HEK293 (cell line): ENCODE data around the gene SSU72.

ENCODE experiments used
- CTCF ChIA-PET: fragments of 350-600 bp; formaldehyde crosslinking; extraction: SDS; loops from one replicate; lab custom pipeline; 2021; ENCODE audit warnings: antibody characterized with exemption; lab: Yijun Ruan, JAX
- POLR2A ChIA-PET: fragments of 300-600 bp; formaldehyde crosslinking; extraction: SDS; loops from one replicate; lab custom pipeline; 2020; ENCODE audit warnings: antibody characterized with exemption, inconsistent platforms; lab: Yijun Ruan, JAX
- H3K27ac ChIP-seq: fragments of 200-500 bp; sonication (Bioruptor generic); 2 replicates; pipeline ENCODE4 v1.5.1; 2014; ENCODE audit warnings: low read depth, low read length, control low read depth, inconsistent platforms; ENCODE audit errors: extremely low read depth
- H3K36me3 ChIP-seq, 2 experiments: fragments of 200-500 bp in 1 of 2; sonication (Bioruptor generic) in 1 of 2; 1 replicate in 1 of 2; 2 replicates in 1 of 2; pipeline ENCODE4 v1.5.1; 2014 to 2017; ENCODE audit warnings: inconsistent platforms in 2 of 2, low read length in 2 of 2; ENCODE audit not compliant: control insufficient read depth in 2 of 2, insufficient read depth in 1 of 2
- H3K4me1 ChIP-seq: fragments of 200-500 bp; sonication (Bioruptor generic); 2 replicates; pipeline ENCODE4 v1.5.1; 2014; ENCODE audit warnings: mild to moderate bottlenecking, low read length, inconsistent platforms; ENCODE audit not compliant: control insufficient read depth, insufficient read depth
- H3K4me3 ChIP-seq: 2 replicates; pipeline ENCODE4 v1.5.1; 2011; ENCODE audit warnings: low read depth, mild to moderate bottlenecking, control low read depth, low read length, moderate library complexity
- H3K9me3 ChIP-seq: fragments of 200-500 bp; sonication (Bioruptor generic); 2 replicates; pipeline ENCODE4 v1.5.1; 2014; ENCODE audit warnings: low read depth, low read length, inconsistent platforms; ENCODE audit not compliant: control insufficient read depth, insufficient read depth
- BCL11A ChIP-seq: fragments of 450-650 bp; formaldehyde crosslinking; IDR thresholded peaks from 2 replicates; pipeline ENCODE4 v1.5.1; 2016; ENCODE audit warnings: low read depth, missing biosample characterization, missing genetic modification characterization
- GLIS1 ChIP-seq: fragments of 450-650 bp; formaldehyde crosslinking; IDR thresholded peaks from 2 replicates; pipeline ENCODE4 v1.5.1; 2016; ENCODE audit warnings: missing biosample characterization, missing genetic modification characterization
- GLIS2 ChIP-seq: fragments of 450-650 bp; formaldehyde crosslinking; IDR thresholded peaks from 2 replicates; pipeline ENCODE4 v1.5.1; 2016; ENCODE audit warnings: missing biosample characterization, missing genetic modification characterization
- KLF10 ChIP-seq: fragments of 450-650 bp; IDR thresholded peaks from 2 replicates; pipeline ENCODE4 v1.5.1; 2018; ENCODE audit warnings: missing biosample characterization, mild to moderate bottlenecking, missing genetic modification characterization
- PRDM1 ChIP-seq: fragments of 450-650 bp; formaldehyde crosslinking; IDR thresholded peaks from 2 replicates; pipeline ENCODE4; 2016; ENCODE audit warnings: missing biosample characterization, missing genetic modification characterization
- SCRT1 ChIP-seq: fragments of 450-650 bp; formaldehyde crosslinking; IDR thresholded peaks from 2 replicates; pipeline ENCODE4 v1.5.1; 2016; ENCODE audit warnings: missing biosample characterization, missing genetic modification characterization, borderline replicate concordance
- SCRT2 ChIP-seq: fragments of 450-650 bp; formaldehyde crosslinking; IDR thresholded peaks from 2 replicates; pipeline ENCODE4 v1.5.1; 2016; ENCODE audit warnings: missing biosample characterization, missing genetic modification characterization
- ZBTB48 ChIP-seq: fragments of 450-650 bp; formaldehyde crosslinking; IDR thresholded peaks from 2 replicates; pipeline ENCODE4 v1.5.1; 2016; ENCODE audit warnings: missing biosample characterization, missing genetic modification characterization
- ZBTB7A ChIP-seq: fragments of 450-650 bp; formaldehyde crosslinking; IDR thresholded peaks from 2 replicates; pipeline ENCODE4 v1.5.1; 2016; ENCODE audit warnings: low read depth, missing biosample characterization, missing genetic modification characterization
- ZEB2 ChIP-seq: fragments of 450-650 bp; formaldehyde crosslinking; IDR thresholded peaks from 2 replicates; pipeline ENCODE4 v1.5.1; 2016; ENCODE audit warnings: missing biosample characterization, missing genetic modification characterization
- ZIC2 ChIP-seq: fragments of 450-650 bp; formaldehyde crosslinking; IDR thresholded peaks from 2 replicates; pipeline ENCODE4 v1.5.1; 2016; ENCODE audit warnings: missing biosample characterization, missing genetic modification characterization
- ZNF138 ChIP-seq: fragments of 450-650 bp; formaldehyde crosslinking; IDR thresholded peaks from 2 replicates; pipeline ENCODE4 v1.5.1; 2016; ENCODE audit warnings: missing biosample characterization, missing genetic modification characterization, borderline replicate concordance
- ZNF155 ChIP-seq: fragments of 450-650 bp; formaldehyde crosslinking; IDR thresholded peaks from 2 replicates; pipeline ENCODE4 v1.5.1; 2016; ENCODE audit warnings: missing biosample characterization, missing genetic modification characterization
- ZNF223 ChIP-seq: fragments of 450-650 bp; formaldehyde crosslinking; IDR thresholded peaks from 2 replicates; pipeline ENCODE4 v1.5.1; 2016; ENCODE audit warnings: missing biosample characterization, missing genetic modification characterization
- ZNF239 ChIP-seq: fragments of 450-650 bp; formaldehyde crosslinking; IDR thresholded peaks from 2 replicates; pipeline ENCODE4 v1.5.1; 2016; ENCODE audit warnings: missing biosample characterization, missing genetic modification characterization
- ZNF24 ChIP-seq: fragments of 450-650 bp; formaldehyde crosslinking; IDR thresholded peaks from 2 replicates; pipeline ENCODE4 v1.5.1; 2016; ENCODE audit warnings: missing biosample characterization, missing genetic modification characterization
- ZNF335 ChIP-seq: fragments of 450-650 bp; formaldehyde crosslinking; conservative IDR thresholded peaks from 2 replicates; pipeline ENCODE4 v1.5.1; 2016; ENCODE audit warnings: missing biosample characterization, missing genetic modification characterization
- ZNF341 ChIP-seq: fragments of 450-650 bp; formaldehyde crosslinking; IDR thresholded peaks from 2 replicates; pipeline ENCODE4; 2016; ENCODE audit warnings: low read depth, missing biosample characterization, missing genetic modification characterization
- ZNF398 ChIP-seq: fragments of 450-650 bp; formaldehyde crosslinking; IDR thresholded peaks from 2 replicates; pipeline ENCODE4 v1.5.1; 2017; ENCODE audit warnings: missing biosample characterization, missing genetic modification characterization
- ZNF48 ChIP-seq: fragments of 450-650 bp; formaldehyde crosslinking; IDR thresholded peaks from 2 replicates; pipeline ENCODE4 v1.5.1; 2016; ENCODE audit warnings: missing biosample characterization, missing genetic modification characterization
- ZNF529 ChIP-seq: fragments of 450-650 bp; formaldehyde crosslinking; IDR thresholded peaks from 2 replicates; pipeline ENCODE4 v1.5.1; 2017; ENCODE audit warnings: missing genetic modification characterization, missing biosample characterization; ENCODE audit not compliant: insufficient replicate concordance
- ZNF530 ChIP-seq: fragments of 450-650 bp; formaldehyde crosslinking; IDR thresholded peaks from 2 replicates; pipeline ENCODE4 v1.5.1; 2016; ENCODE audit warnings: low read depth, missing biosample characterization, missing genetic modification characterization
- ZNF558 ChIP-seq: fragments of 450-650 bp; formaldehyde crosslinking; IDR thresholded peaks from 2 replicates; pipeline ENCODE4 v1.5.1; 2016; ENCODE audit warnings: missing biosample characterization, missing genetic modification characterization
- ZNF600 ChIP-seq: fragments of 450-650 bp; formaldehyde crosslinking; IDR thresholded peaks from 2 replicates; pipeline ENCODE4 v1.5.1; 2016; ENCODE audit warnings: missing biosample characterization, missing genetic modification characterization
- TF ChIP-seq, protein P1 (sequence below): fragments of 450-650 bp; formaldehyde crosslinking; IDR thresholded peaks from 2 replicates; pipeline ENCODE4 v1.5.1; 2016; ENCODE audit warnings: missing biosample characterization, missing genetic modification characterization, low read depth
- TF ChIP-seq, protein P2 (sequence below): fragments of 450-650 bp; formaldehyde crosslinking; IDR thresholded peaks from 2 replicates; pipeline ENCODE4 v1.5.1; 2016; ENCODE audit warnings: missing biosample characterization, missing genetic modification characterization
- TF ChIP-seq, protein P3 (sequence below): fragments of 450-650 bp; formaldehyde crosslinking; IDR thresholded peaks from 2 replicates; pipeline ENCODE4 v1.5.1; 2016; ENCODE audit warnings: missing biosample characterization, missing genetic modification characterization

The SSU72 gene

DNA sequence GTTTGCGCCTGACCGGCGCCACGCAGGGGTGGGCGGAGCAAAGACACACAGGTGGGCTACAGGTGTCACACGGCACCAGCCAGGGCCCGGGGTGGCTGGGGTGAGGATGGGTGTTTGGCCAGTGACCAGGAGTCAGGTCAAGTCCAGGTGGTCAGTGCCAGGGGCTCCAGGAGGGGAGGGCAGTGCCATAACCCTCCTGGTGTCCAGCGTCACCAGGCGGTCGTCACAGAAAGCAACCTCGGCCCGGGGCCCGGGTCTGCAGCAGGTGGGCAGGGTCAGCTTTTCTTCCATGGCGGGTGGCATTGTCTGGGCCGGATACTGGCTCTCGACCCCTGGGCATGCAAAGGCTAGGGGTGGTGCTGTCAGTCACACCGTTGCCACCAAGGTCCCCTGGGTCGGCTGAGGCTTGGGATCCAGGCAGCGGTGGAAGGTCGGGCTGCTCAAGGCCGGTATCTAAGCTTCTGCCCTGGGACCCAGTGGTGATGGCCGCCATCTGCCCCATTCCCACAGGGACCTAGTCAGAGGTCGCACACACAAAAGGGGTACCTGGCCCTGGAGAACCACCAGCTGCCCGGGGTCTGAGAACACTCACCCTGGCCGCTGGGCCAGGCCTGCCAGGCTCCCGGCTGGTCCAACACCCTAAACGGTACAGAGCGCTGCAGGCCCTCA is 23.5 kb upstream of the SSU72 start:
- CTCF ChIA-PET = interaction anchor here (0.6 to 1.6 kb wide), 4 partner anchors 12 to 181 kb away, joined by 3 to 6 read pairs (median 4); no protein-coding TSS in a partner anchor
- H3K9me3 ChIP-seq = no peaks in the 10 kb centered on the region
- peaks cover 6% of the 10 kb centered on the region; the same call in 1 of the 2 replicates for H3K4me1 ChIP-seq
- POLR2A ChIA-PET = no interaction called here
- TF ChIP-seq, protein P1, sequence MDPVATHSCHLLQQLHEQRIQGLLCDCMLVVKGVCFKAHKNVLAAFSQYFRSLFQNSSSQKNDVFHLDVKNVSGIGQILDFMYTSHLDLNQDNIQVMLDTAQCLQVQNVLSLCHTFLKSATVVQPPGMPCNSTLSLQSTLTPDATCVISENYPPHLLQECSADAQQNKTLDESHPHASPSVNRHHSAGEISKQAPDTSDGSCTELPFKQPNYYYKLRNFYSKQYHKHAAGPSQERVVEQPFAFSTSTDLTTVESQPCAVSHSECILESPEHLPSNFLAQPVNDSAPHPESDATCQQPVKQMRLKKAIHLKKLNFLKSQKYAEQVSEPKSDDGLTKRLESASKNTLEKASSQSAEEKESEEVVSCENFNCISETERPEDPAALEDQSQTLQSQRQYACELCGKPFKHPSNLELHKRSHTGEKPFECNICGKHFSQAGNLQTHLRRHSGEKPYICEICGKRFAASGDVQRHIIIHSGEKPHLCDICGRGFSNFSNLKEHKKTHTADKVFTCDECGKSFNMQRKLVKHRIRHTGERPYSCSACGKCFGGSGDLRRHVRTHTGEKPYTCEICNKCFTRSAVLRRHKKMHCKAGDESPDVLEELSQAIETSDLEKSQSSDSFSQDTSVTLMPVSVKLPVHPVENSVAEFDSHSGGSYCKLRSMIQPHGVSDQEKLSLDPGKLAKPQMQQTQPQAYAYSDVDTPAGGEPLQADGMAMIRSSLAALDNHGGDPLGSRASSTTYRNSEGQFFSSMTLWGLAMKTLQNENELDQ = no peak
- TF ChIP-seq ZNF24 (tag by site-specific recombination) = no peak
- TF ChIP-seq SCRT1 (tag by site-specific recombination) = peak; percentile 72; the same call in 1 of the 2 replicates
- peak; percentile 91 for TF ChIP-seq SCRT2 (tag by site-specific recombination)
- TF ChIP-seq ZBTB7A (tag by site-specific recombination) = no peak
- TF ChIP-seq ZNF530 (tag by site-specific recombination) = no peak
- peak; percentile 53; the same call in 1 of the 2 replicates for TF ChIP-seq BCL11A (tag by site-specific recombination)
- TF ChIP-seq ZBTB48 (tag by site-specific recombination) = 0 out of 2 replicates have a peak, but pooled peaks have one; percentile 11
- H3K36me3 ChIP-seq = no peaks in the 10 kb centered on the region
- H3K4me3 ChIP-seq = no peak overlapping the region
- H3K27ac ChIP-seq = no peak overlapping the region

- ChIA-PET CTCF (interaction anchor here (0.6 to 1.6 kb wide), 4 partner anchors 11 to 31 kb away, joined by 3 to 6 read pairs (median 4); no protein-coding TSS in a partner anchor), POLR2A (interaction anchor here (0.8 kb wide), 1 partner anchor 22 kb away, joined by 4 read pairs; no protein-coding TSS in a partner anchor)
- Histone ChIP-seq H3K4me3 (no peak overlapping the region), H3K9me3 (no peaks in the 10 kb centered on the region), H3K4me1 (peaks cover 6% of the 10 kb centered on the region; the same call in 1 of the 2 replicates), H3K27ac (no peak overlapping the region), H3K36me3 (no peaks in the 10 kb centered on the region)
- no peak for TF ChIP-seq ZNF558
- peak; percentile 76 for TF ChIP-seq ZNF600
- no peak for TF ChIP-seq ZNF529 (tag by site-specific recombination)
- TF ChIP-seq GLIS1 (tag by site-specific recombination) = peak; percentile 52
- TF ChIP-seq ZNF239 = no peak
- peak; percentile 74 for TF ChIP-seq ZIC2 (tag by site-specific recombination)
- TF ChIP-seq KLF10 (tag by site-specific recombination) = no peak
- TF ChIP-seq ZNF398 = peak; percentile 61; the same call in 1 of the 2 replicates
- TF ChIP-seq PRDM1 (tag by site-specific recombination) = no peak
- peak; percentile 68; the same call in 1 of the 2 replicates for TF ChIP-seq ZNF223 (tag by site-specific recombination)
- no peak for TF ChIP-seq ZNF48 (tag by site-specific recombination)
- no peak for TF ChIP-seq ZNF155 (tag by site-specific recombination)
- no peak for TF ChIP-seq ZNF138 (tag by site-specific recombination)
- 0 out of 2 replicates have a peak, but pooled peaks have one; percentile 13 for TF ChIP-seq ZNF335 (tag by site-specific recombination)
- TF ChIP-seq ZNF341 (tag by site-specific recombination) = peak; percentile 92
- TF ChIP-seq, protein P2, sequence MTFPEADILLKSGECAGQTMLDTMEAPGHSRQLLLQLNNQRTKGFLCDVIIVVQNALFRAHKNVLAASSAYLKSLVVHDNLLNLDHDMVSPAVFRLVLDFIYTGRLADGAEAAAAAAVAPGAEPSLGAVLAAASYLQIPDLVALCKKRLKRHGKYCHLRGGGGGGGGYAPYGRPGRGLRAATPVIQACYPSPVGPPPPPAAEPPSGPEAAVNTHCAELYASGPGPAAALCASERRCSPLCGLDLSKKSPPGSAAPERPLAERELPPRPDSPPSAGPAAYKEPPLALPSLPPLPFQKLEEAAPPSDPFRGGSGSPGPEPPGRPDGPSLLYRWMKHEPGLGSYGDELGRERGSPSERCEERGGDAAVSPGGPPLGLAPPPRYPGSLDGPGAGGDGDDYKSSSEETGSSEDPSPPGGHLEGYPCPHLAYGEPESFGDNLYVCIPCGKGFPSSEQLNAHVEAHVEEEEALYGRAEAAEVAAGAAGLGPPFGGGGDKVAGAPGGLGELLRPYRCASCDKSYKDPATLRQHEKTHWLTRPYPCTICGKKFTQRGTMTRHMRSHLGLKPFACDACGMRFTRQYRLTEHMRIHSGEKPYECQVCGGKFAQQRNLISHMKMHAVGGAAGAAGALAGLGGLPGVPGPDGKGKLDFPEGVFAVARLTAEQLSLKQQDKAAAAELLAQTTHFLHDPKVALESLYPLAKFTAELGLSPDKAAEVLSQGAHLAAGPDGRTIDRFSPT (tag by site-specific recombination) = peak; percentile 54
- peak; percentile 48 for TF ChIP-seq GLIS2 (tag by site-specific recombination)
- TF ChIP-seq ZEB2 (tag by site-specific recombination) = no peak
- TF ChIP-seq, protein P3, sequence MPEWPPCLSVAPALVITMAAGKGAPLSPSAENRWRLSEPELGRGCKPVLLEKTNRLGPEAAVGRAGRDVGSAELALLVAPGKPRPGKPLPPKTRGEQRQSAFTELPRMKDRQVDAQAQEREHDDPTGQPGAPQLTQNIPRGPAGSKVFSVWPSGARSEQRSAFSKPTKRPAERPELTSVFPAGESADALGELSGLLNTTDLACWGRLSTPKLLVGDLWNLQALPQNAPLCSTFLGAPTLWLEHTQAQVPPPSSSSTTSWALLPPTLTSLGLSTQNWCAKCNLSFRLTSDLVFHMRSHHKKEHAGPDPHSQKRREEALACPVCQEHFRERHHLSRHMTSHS (tag by site-specific recombination) = no peak
Observed at GRCh38 chr1:1597275-1597930, 22.7 kb upstream of the SSU72 start.
